ENCODE measurements around the gene DMBT1. TPM values are rescaled to one million over a fixed set of nuclear protein-coding genes. Genes with fewer than 3 reads are reported as not detected.

Gene DMBT1
- total RNA-seq, 1 donor from 2014 or later, result 78.6 TPM

- intact Hi-C loops (cut with DNase I), result no loop called here
- no peak overlapping the region for H3K4me3 ChIP-seq
- no peak for ATAC-seq
- H3K27me3 ChIP-seq, result peaks cover 11% of the 10 kb centered on the region
- H3K9me3 ChIP-seq, result no peaks in the 10 kb centered on the region
- H3K4me1 ChIP-seq, result peaks cover 11% of the 10 kb centered on the region
- TF ChIP-seq CTCF (IDR thresholded peaks at IDR 0.05), result no peak
- DNase-seq, result peak; percentile 54
- no peaks in the 10 kb centered on the region for H3K36me3 ChIP-seq
- H3K27ac ChIP-seq, result peak overlapping the region; percentile 59
Observed at GRCh38 chr10:122656741-122657140, 96.2 kb downstream of the DMBT1 start.

- peak; percentile 6 for ATAC-seq
- Histone ChIP-seq H3K4me1 (peaks cover 11% of the 10 kb centered on the region), H3K36me3 (no peaks in the 10 kb centered on the region), H3K4me3 (no peak overlapping the region), H3K27ac (peak overlapping the region; percentile 59), H3K9me3 (no peaks in the 10 kb centered on the region), H3K27me3 (peaks cover 11% of the 10 kb centered on the region)
- intact Hi-C loops (cut with DNase I), result no loop called here
- peak; percentile 36 for DNase-seq
- TF ChIP-seq CTCF (IDR thresholded peaks at IDR 0.05), result no peak
Observed at GRCh38 chr10:122657255-122657654, 96.7 kb downstream of the DMBT1 start.

GRCh38 chr10:122657729-122658128, 97.2 kb downstream of the DMBT1 start:
- H3K36me3 ChIP-seq, result no peaks in the 10 kb centered on the region
- no peaks in the 10 kb centered on the region for H3K9me3 ChIP-seq
- DNase-seq, result peak; percentile 15
- H3K4me1 ChIP-seq, result peaks cover 11% of the 10 kb centered on the region
- intact Hi-C loops (cut with DNase I), result no loop called here
- TF ChIP-seq CTCF (IDR thresholded peaks at IDR 0.05), result no peak
- ATAC-seq, result no peak
- peaks cover 7% of the 10 kb centered on the region for H3K27me3 ChIP-seq
- H3K27ac ChIP-seq, result no peak overlapping the region
- no peak overlapping the region for H3K4me3 ChIP-seq

GRCh38 chr10:122658356-122659049, 97.9 kb downstream of the DMBT1 start:
- Histone ChIP-seq H3K27ac (no peak overlapping the region), H3K4me3 (no peak overlapping the region), H3K9me3 (no peaks in the 10 kb centered on the region), H3K27me3 (no peaks in the 10 kb centered on the region), H3K4me1 (peaks cover 11% of the 10 kb centered on the region), H3K36me3 (no peaks in the 10 kb centered on the region)
- peak; percentile 51 for DNase-seq
- intact Hi-C loops (cut with DNase I), result no loop called here
- ATAC-seq, result no peak
- TF ChIP-seq CTCF (IDR thresholded peaks at IDR 0.05), result no peak

- peaks cover 11% of the 10 kb centered on the region for H3K4me1 ChIP-seq
- no peak for ATAC-seq
- peak; percentile 16 for DNase-seq
Observed at GRCh38 chr10:122659126-122659525, 98.6 kb downstream of the DMBT1 start.

More at GRCh38 chr10:122659126-122659525, 98.6 kb downstream of the DMBT1 start:
- Histone ChIP-seq H3K27ac (no peak overlapping the region), H3K4me3 (no peak overlapping the region), H3K27me3 (no peaks in the 10 kb centered on the region), H3K9me3 (no peaks in the 10 kb centered on the region), H3K36me3 (no peaks in the 10 kb centered on the region)
- TF ChIP-seq CTCF (IDR thresholded peaks at IDR 0.05), result no peak
- intact Hi-C loops (cut with DNase I), result no loop called here

Data from upper lobe of right lung (tissue), 1 donor.